Liver (tissue), 3 donors: Measurements from ENCODE around the gene KRTAP5-11.

ENCODE experiments used
- FOXA2 ChIP-seq: IDR thresholded peaks from 2 replicates; pipeline ENCODE4 v1.6.1; 2016; ENCODE audit warnings: antibody characterized with exemption
- GABPA ChIP-seq, 2 donors: IDR thresholded peaks in 1 of 2; conservative IDR thresholded peaks in 1 of 2; 2 replicates each; pipeline ENCODE4 v1.6.1; 2016; ENCODE audit warnings: antibody characterized with exemption in 2 of 2, mild to moderate bottlenecking in 1 of 2, moderate library complexity in 1 of 2
- HNF4A ChIP-seq, 2 donors: conservative IDR thresholded peaks; 2 replicates each; pipeline ENCODE4 v1.6.1; 2016; ENCODE audit warnings: antibody characterized with exemption in 2 of 2, mild to moderate bottlenecking in 2 of 2
- YY1 ChIP-seq: IDR thresholded peaks from 2 replicates; pipeline ENCODE4 v1.6.1; 2016; ENCODE audit warnings: antibody characterized with exemption, mild to moderate bottlenecking
- TF ChIP-seq, protein P1 (sequence below): fragments of 150-350 bp; IDR thresholded peaks from 2 replicates; pipeline ENCODE4 v1.5.1; 2017; ENCODE audit warnings: improper control_type of control experiment, low read depth, low read length; ENCODE audit not compliant: missing input control
- TF ChIP-seq, protein P2 (sequence below): IDR thresholded peaks from 2 replicates; pipeline ENCODE4 v1.6.1; 2016; ENCODE audit warnings: antibody characterized with exemption
- TF ChIP-seq, protein P3 (sequence below): IDR thresholded peaks from 2 replicates; pipeline ENCODE4 v1.6.1; 2016; ENCODE audit warnings: antibody characterized with exemption
- donor health status: healthy.
- donor health status: healthy.

DNA sequence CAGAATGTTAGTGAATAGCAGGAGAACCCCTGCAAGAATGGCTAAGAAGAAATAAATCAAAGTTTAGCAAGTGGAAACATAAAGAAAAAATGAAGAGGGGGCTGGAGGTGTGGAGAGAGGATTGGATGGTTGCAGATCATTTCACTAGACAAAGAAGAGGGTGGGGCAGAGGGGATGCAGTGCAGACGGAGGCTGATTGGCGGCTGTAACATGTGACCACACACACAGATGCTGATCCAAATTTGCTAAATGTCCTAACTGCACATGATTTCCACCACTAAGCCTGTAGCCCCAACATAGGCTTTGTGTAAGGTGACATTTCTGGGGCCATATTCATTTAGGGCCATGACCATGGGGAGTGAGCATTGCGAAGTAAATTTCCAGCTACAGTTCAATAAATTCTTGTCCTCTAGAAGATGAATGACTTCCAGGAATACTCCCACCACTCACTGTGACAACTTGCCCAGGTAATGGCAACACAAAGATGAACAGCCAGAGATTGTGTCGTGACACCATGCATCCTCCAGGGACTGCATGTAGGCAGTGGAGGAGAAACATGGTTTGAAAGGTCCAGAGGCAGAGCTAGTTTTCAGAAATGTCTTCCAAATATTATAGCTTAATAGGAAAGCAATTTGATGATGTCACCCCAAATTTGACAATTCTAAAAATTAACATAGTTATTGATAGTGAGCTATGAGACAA lies 6.8 kb downstream of the KRTAP5-11 start:
- TF ChIP-seq, protein P1, sequence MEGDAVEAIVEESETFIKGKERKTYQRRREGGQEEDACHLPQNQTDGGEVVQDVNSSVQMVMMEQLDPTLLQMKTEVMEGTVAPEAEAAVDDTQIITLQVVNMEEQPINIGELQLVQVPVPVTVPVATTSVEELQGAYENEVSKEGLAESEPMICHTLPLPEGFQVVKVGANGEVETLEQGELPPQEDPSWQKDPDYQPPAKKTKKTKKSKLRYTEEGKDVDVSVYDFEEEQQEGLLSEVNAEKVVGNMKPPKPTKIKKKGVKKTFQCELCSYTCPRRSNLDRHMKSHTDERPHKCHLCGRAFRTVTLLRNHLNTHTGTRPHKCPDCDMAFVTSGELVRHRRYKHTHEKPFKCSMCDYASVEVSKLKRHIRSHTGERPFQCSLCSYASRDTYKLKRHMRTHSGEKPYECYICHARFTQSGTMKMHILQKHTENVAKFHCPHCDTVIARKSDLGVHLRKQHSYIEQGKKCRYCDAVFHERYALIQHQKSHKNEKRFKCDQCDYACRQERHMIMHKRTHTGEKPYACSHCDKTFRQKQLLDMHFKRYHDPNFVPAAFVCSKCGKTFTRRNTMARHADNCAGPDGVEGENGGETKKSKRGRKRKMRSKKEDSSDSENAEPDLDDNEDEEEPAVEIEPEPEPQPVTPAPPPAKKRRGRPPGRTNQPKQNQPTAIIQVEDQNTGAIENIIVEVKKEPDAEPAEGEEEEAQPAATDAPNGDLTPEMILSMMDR: no peak
- TF ChIP-seq GABPA (IDR thresholded peaks at IDR 0.05 in 1 of 2, conservative IDR thresholded peaks at IDR 0.05 in 1 of 2): no peak
- TF ChIP-seq YY1: no peak
- TF ChIP-seq, protein P2, sequence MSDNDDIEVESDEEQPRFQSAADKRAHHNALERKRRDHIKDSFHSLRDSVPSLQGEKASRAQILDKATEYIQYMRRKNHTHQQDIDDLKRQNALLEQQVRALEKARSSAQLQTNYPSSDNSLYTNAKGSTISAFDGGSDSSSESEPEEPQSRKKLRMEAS: no peak
- TF ChIP-seq HNF4A (conservative IDR thresholded peaks at IDR 0.05): no peak
- TF ChIP-seq, protein P3, sequence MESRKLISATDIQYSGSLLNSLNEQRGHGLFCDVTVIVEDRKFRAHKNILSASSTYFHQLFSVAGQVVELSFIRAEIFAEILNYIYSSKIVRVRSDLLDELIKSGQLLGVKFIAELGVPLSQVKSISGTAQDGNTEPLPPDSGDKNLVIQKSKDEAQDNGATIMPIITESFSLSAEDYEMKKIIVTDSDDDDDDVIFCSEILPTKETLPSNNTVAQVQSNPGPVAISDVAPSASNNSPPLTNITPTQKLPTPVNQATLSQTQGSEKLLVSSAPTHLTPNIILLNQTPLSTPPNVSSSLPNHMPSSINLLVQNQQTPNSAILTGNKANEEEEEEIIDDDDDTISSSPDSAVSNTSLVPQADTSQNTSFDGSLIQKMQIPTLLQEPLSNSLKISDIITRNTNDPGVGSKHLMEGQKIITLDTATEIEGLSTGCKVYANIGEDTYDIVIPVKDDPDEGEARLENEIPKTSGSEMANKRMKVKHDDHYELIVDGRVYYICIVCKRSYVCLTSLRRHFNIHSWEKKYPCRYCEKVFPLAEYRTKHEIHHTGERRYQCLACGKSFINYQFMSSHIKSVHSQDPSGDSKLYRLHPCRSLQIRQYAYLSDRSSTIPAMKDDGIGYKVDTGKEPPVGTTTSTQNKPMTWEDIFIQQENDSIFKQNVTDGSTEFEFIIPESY: no peak
- no peak for TF ChIP-seq FOXA2
